Natural killer cell treated with Interleukin-12 subunit alpha and Interleukin-12 subunit beta and Interleukin-15 and Interleukin-18, amount 100 ng/mL, for 72 hours (primary cell): Measurements from ENCODE around the gene ZNF407. TPM values are rescaled to one million over a fixed set of nuclear protein-coding genes. Genes with fewer than 3 reads are reported as not detected.
A peak's percentile ranks its signal among the peaks of the same experiment; 100 is the strongest.

ENCODE experiments used
- ATAC-seq, 2 donors: fragments of 150-1000 bp; cut with Tn5 transposase in 1 of 2; sonication (Bioruptor Pico), chemical (Tn5 transposase) in 1 of 2; 2 replicates each; pipeline ENCODE4 v1.10.0; 2021
- DNase-seq: peaks from one replicate; pipeline ENCODE4 v3.0.0; 2022; ENCODE audit warnings: low spot score
- H3K27ac Mint-ChIP-seq, 2 donors: 1 replicate in 1 of 2; 2 replicates in 1 of 2; pipeline ENCODE4 v1.8.0; 2022; ENCODE audit warnings: mixed read lengths in 2 of 2, mild to moderate bottlenecking in 1 of 2, moderate library complexity in 1 of 2
- H3K27me3 Mint-ChIP-seq, 2 donors: 1 replicate in 1 of 2; 2 replicates in 1 of 2; pipeline ENCODE4 v1.8.0; 2022; ENCODE audit warnings: mixed read lengths in 2 of 2
- H3K36me3 Mint-ChIP-seq: one replicate; pipeline ENCODE4 v1.8.0; 2022; ENCODE audit warnings: mixed read lengths
- H3K4me1 Mint-ChIP-seq, 2 donors: 1 replicate in 1 of 2; 2 replicates in 1 of 2; pipeline ENCODE4 v1.8.0; 2022; ENCODE audit warnings: low read depth in 2 of 2, mixed read lengths in 2 of 2, mild to moderate bottlenecking in 1 of 2
- H3K4me3 Mint-ChIP-seq: one replicate; pipeline ENCODE4 v1.8.0; 2022; ENCODE audit warnings: mixed read lengths
- H3K9me3 Mint-ChIP-seq: 2 replicates; pipeline ENCODE4 v1.8.0; 2022; ENCODE audit warnings: mixed read lengths
- total RNA-seq, 2 donors: library from RNA; stranded (reverse); gene quantifications; one replicate each; pipeline ENCODE4 v1.2.3, GENCODE V29; 2022

Gene ZNF407
- total RNA-seq, 2 donors from 2014 or later = 21.9 to 44.6 TPM

DNA sequence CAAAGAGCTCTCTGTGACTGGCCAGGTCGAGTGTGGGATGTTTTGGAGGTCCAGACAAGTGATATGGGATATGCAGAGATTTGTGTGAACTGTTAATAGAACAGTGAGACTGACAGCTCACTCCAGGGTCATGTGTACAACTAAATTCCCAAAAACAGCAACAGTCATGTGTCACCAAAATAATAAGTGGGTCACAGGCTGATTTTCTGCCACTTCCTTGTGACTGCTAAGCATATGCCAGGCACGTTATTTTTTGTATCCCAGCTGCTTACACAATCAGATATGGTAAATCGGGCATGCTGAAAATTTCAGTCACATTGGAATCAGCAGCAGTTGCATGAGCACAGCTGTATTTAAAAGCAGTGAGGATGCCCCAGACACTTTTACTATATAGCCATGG is 412.6 kb downstream of the ZNF407 start:
- no peak overlapping the region for H3K4me3 Mint-ChIP-seq
- H3K27me3 Mint-ChIP-seq = peaks cover 0 to 14% of the 10 kb centered on the region in 2 donors
- ATAC-seq (no peak), DNase-seq (no peak)
- peaks cover 5% of the 10 kb centered on the region in 2 donors for H3K4me1 Mint-ChIP-seq
- no peaks in the 10 kb centered on the region for H3K36me3 Mint-ChIP-seq
- no peak overlapping the region for H3K27ac Mint-ChIP-seq
- no peaks in the 10 kb centered on the region for H3K9me3 Mint-ChIP-seq

DNA sequence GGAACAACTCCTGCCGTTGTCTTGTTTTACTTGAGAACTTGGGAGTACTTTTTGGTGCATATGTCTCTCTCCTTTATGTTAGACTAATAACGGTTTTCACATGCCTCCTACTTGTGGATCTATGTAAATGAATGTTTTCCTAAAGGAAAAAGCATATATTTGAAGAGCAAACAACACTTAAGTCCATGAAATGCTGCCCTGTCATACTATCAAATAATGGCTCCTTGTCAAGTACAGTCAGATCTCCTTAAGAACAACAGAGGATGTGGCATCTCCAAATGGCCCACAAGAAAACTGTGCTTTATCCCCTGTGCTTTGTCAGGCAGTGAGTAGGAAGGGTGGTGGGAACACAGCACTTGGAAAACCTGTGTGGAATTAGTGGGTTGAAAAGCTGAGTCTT is 413.0 kb downstream of the ZNF407 start:
- Mint-ChIP-seq H3K4me1 (peaks cover 5% of the 10 kb centered on the region in 2 donors), H3K4me3 (no peak overlapping the region), H3K27me3 (peaks cover 2 to 14% of the 10 kb centered on the region in 2 donors), H3K27ac (no peak overlapping the region), H3K36me3 (no peaks in the 10 kb centered on the region), H3K9me3 (no peaks in the 10 kb centered on the region)
- no peak for DNase-seq
- no peak for ATAC-seq

DNA sequence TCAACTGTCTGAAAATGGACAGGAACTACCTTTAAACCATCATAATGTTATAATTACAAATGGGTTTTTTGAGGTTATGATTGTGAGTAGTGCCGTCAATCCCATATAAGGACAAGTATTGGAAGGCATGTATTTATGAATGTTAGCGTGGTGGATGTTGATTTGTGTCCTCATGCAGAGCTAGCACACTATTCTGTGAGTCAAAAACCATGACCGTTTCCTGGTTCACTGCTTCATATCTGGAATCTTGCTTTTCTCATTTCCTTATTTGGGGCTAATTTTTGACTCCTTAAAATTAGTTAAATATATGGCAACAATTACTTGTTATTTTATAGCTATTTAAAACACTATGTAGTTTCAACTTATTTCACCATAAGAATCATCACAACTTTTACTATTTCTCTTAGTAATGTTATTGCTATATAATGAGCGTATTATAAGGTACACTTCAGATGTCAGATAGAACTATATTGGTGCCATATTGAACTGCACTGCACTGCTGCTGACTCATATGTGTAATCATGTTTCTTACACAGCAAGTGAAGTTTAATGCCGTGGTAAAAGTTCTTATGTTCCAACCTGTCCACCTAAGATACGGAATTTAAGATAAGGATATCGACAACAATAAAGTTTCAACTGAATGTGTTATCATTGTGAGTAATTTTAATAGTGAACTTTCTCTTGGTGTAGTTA is 418.5 kb downstream of the ZNF407 start:
- peaks cover 8 to 10% of the 10 kb centered on the region in 2 donors for H3K4me1 Mint-ChIP-seq
- no peaks in the 10 kb centered on the region for H3K36me3 Mint-ChIP-seq
- no peaks in the 10 kb centered on the region for H3K9me3 Mint-ChIP-seq
- H3K27ac Mint-ChIP-seq = no peak overlapping the region
- DNase-seq (no peak), ATAC-seq (no peak)
- H3K4me3 Mint-ChIP-seq = no peak overlapping the region
- H3K27me3 Mint-ChIP-seq = peaks cover 6 to 9% of the 10 kb centered on the region in 2 donors

DNA sequence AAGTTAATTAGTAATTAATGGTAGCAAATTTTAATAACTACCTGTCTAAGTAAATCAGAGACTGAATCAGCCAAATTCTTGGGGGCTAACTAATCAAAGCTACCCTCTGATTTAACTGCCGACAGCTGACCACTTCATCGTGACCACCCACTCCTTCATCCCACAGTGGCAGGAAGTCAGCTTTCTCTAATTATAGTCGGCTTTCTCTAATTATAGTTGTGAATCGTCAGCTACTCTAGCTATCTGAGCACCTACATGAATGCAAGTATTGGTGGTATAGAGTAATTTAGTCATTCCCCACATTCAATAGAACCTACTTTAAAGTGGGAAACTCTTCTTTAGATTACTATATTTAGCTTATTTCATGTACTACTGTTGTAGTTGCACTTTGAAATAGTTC is 425.8 kb downstream of the ZNF407 start:
- peaks cover 4% of the 10 kb centered on the region for H3K36me3 Mint-ChIP-seq
- no peak overlapping the region for H3K4me3 Mint-ChIP-seq
- no peak overlapping the region for H3K27ac Mint-ChIP-seq
- DNase-seq (no peak), ATAC-seq (no peak)
- no peaks in the 10 kb centered on the region for H3K9me3 Mint-ChIP-seq
- H3K4me1 Mint-ChIP-seq = peaks cover 27 to 33% of the 10 kb centered on the region in 2 donors
- peaks cover 0 to 3% of the 10 kb centered on the region in 2 donors for H3K27me3 Mint-ChIP-seq

DNA sequence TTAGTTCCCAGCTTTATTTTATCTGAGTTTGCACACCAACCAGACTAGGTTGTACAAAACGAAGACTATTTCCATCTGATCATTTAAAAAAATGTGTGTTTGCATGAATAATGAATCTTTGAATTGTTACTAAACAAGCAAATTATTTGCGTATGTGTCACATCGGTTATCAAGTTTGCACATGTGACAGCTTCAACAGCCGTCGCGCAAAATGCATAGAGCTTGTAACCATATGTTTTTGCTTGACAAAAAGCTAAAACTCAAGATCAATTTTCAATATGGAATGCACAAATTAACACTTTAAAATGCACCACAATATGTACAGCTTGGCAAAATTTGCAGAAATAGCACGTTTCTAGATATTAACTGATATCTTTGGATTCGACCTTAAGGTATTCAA is 427.2 kb downstream of the ZNF407 start:
- Mint-ChIP-seq H3K4me3 (no peak overlapping the region), H3K36me3 (peaks cover 8% of the 10 kb centered on the region), H3K27me3 (no peaks in the 10 kb centered on the region), H3K4me1 (peaks cover 34 to 36% of the 10 kb centered on the region in 2 donors), H3K27ac (no peak overlapping the region), H3K9me3 (peaks cover 5% of the 10 kb centered on the region)
- ATAC-seq (no peak), DNase-seq (no peak)

DNA sequence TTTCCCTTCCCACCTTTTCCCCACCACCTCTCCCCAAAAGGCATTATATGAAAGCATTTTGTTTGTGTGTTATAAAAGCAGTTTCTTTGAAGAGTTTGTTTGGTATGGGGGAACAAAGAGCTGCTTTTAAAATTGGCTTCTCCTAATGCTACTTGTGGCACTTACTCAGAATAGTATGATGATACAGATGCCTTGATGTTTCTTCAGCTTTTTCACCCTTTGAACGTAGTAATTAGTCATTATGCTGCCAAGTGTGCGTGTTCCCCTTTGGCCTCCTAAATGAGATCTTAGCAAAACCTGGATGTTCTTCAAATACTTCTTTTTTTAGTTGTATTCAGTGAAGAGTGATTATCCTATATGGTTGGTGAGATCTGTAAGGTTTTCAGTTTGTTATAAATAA is 427.9 kb downstream of the ZNF407 start:
- Mint-ChIP-seq H3K27me3 (no peaks in the 10 kb centered on the region), H3K9me3 (peaks cover 5% of the 10 kb centered on the region), H3K4me1 (peaks cover 39 to 42% of the 10 kb centered on the region in 2 donors), H3K27ac (peak overlapping the region in 1 of 2 donors; percentile 13), H3K4me3 (peak overlapping the region; percentile 11), H3K36me3 (peaks cover 8% of the 10 kb centered on the region)
- DNase-seq (no peak), ATAC-seq (peak in 1 of 2 donors; percentile 74)

DNA sequence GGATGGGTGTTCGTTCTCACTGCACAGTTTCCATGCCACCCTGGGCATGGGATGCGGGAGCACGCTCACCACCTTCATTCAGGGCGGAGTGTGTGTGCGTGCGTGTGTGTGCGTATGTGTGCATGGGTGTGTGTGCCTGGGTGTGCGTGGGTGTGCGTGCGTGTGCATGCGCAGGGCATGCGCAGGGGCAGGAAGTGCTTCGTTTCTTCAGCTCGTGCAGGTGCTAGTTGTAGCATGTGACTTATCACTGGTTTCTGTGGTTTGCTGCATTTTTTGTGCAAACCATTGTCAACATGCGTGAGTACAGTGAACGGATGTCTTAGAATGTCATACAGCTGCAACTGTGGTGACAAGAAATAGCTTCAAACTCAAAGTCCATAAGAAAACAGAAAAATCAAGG is 431.8 kb downstream of the ZNF407 start:
- Mint-ChIP-seq H3K4me3 (no peak overlapping the region), H3K27me3 (no peaks in the 10 kb centered on the region), H3K27ac (peak overlapping the region in 1 of 2 donors; percentile 36), H3K36me3 (peaks cover 8% of the 10 kb centered on the region), H3K4me1 (peaks cover 40 to 41% of the 10 kb centered on the region in 2 donors), H3K9me3 (peaks cover 5% of the 10 kb centered on the region)
- ATAC-seq (peak; percentile 28 to 43), DNase-seq (no peak)

DNA sequence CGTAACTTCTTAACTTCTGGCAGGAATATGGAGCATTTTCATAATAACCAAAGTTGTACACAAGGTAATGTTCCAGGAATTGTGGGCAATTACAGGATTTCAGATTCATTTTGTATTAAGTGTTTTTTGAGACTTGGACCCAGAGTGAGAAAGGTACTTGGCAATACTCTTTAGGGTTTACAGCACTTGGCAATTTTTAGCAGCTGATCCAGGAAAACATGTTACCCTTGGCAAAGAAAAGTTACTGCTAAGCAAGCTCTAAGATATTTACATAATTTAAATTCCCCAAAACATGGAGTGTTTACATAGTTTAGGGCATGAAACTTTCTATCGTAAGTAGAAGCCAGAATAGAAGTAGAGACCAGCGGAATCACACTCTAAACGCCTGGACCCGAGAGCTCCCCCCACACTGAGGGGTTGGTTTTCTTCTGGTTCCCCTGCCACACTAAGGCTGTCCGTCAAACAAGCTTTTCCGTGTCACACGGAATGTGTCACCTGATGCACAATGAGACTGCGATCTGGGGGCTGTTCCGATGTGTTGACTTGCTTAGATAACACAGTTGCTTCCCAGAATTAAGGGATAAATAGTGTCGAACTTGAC is 434.1 kb downstream of the ZNF407 start:
- H3K27ac Mint-ChIP-seq = no peak overlapping the region

DNA sequence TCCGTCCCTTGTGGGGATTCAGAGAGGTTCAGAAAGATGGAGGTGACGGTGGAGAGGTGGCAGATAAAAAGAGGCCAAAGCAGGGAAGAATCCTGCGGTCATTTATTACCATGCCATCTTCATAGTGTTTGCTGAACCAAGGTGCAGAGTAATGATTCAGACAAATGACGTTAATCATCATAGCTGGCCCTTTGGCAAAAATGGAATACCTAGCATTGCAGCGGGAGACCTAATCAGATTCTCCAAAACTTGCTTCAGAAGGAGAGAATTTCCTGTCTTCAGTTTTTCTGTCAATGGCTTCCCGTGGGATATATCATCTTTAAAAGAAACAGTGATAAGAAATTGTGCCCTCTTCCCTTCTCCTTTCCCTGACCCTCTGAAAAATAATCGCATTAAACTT is 435.8 kb downstream of the ZNF407 start:
- H3K4me3 Mint-ChIP-seq = no peak overlapping the region
- ATAC-seq (no peak), DNase-seq (no peak)
- no peaks in the 10 kb centered on the region for H3K27me3 Mint-ChIP-seq
- H3K27ac Mint-ChIP-seq = no peak overlapping the region
- H3K36me3 Mint-ChIP-seq = peaks cover 4% of the 10 kb centered on the region
- peaks cover 18 to 26% of the 10 kb centered on the region in 2 donors for H3K4me1 Mint-ChIP-seq
- peaks cover 5% of the 10 kb centered on the region for H3K9me3 Mint-ChIP-seq

More for the DNA sequence above, 434.1 kb downstream of the ZNF407 start:
- Mint-ChIP-seq H3K36me3 (peaks cover 7% of the 10 kb centered on the region), H3K27me3 (no peaks in the 10 kb centered on the region), H3K9me3 (peaks cover 5% of the 10 kb centered on the region), H3K4me3 (no peak overlapping the region), H3K4me1 (peaks cover 28 to 34% of the 10 kb centered on the region in 2 donors)
- no peak for ATAC-seq
- no peak for DNase-seq

DNA sequence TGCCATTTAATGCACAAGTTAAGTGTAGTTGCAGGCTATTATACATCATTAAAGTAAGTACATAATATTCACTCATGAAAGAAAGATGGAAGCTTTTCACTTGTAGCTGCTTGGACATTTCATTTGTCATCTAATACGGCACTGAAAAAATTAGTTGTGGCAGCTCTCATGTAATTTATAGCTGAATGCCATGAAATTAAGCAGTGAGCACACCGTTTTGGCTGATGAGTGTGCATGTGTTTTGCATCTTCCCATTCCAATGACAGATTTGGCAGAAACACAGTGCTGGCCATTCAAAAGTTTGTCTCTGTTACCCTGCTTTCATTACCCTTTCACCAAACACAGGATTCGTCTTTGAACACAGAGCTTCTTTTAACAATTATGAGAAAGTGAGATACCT is 437.3 kb downstream of the ZNF407 start:
- Mint-ChIP-seq H3K4me3 (no peak overlapping the region), H3K27me3 (no peaks in the 10 kb centered on the region), H3K9me3 (no peaks in the 10 kb centered on the region), H3K27ac (no peak overlapping the region), H3K4me1 (peaks cover 9 to 16% of the 10 kb centered on the region in 2 donors), H3K36me3 (no peaks in the 10 kb centered on the region)
- ATAC-seq = no peak
- no peak for DNase-seq

DNA sequence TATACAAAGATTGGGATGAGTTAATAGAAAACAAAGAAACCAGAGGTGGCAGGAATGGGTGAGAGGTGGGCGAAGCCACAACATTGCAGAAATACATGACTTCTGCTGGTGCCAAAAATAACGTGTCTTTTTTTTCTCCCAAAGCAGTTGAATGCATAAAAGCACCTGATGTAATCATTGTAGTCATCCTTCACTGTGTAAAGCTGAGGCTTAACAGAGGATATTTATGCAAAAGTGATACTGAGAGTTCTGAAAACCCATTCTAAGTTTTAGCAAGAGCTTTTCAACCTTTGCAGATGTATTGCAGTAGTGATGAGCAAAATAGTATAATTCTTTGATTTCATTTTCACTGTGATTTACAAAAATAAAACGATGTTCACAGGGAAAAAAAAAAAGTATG is 438.3 kb downstream of the ZNF407 start:
- H3K36me3 Mint-ChIP-seq = no peaks in the 10 kb centered on the region
- DNase-seq = no peak
- peak in 1 of 2 donors; percentile 43 for ATAC-seq
- no peak overlapping the region for H3K4me3 Mint-ChIP-seq
- no peaks in the 10 kb centered on the region for H3K9me3 Mint-ChIP-seq
- no peak overlapping the region for H3K27ac Mint-ChIP-seq
- H3K27me3 Mint-ChIP-seq = no peaks in the 10 kb centered on the region
- peaks cover under 1 to 8% of the 10 kb centered on the region in 2 donors for H3K4me1 Mint-ChIP-seq

DNA sequence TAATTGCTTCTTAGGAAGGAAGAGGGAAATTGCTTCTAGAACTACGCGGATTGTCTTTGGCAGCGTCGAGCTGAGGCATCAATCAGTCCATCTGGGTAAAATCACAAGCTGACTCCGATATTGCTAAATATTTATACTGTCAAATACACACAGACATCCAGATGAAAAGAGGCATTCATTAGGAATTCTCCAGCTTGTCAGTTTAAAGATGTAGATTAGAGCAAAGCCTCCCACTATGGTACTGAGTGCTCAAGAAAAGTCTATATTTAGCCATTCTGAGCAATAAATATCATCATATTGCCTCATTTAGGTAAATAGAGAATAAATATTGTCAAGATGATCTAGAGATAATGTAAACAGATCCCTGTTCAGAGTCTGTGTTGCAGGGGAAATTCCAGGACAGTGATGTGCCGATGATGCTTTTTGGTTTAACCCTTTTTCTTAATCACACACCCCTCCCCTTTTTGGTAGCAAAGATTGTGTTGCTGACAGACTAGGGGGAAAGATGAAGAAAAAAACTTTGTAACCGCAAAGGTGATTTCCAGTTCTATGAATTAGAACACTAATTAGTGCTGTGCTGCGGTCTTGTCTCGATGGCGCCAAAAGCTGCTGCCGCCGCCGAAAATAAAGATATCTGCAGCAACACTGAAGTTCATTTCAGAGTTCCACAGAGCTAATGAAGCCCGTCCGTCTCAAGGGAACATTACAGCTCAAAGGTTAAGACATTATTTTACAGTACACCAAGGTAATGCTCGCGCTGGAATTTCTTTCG is 439.4 kb downstream of the ZNF407 start:
- no peak overlapping the region for H3K4me3 Mint-ChIP-seq
- no peak for DNase-seq
- H3K36me3 Mint-ChIP-seq = no peaks in the 10 kb centered on the region
- H3K27ac Mint-ChIP-seq = no peak overlapping the region
- H3K27me3 Mint-ChIP-seq = no peaks in the 10 kb centered on the region
- no peak for ATAC-seq
- no peaks in the 10 kb centered on the region for H3K9me3 Mint-ChIP-seq
- peaks cover 4 to 10% of the 10 kb centered on the region in 2 donors for H3K4me1 Mint-ChIP-seq

DNA sequence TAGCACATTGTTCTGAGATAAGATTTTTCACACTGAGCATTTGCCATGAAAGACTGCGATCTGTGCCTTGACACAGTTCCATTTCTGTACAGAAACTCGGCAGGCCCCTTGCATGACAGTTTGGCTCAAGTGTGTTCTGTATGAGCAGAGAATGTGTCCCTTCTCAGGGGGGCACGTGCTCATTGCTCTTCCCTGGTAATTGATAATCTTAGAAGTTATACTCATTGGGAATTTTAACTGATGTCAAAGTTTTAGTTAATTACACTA is 440.0 kb downstream of the ZNF407 start:
- H3K9me3 Mint-ChIP-seq = no peaks in the 10 kb centered on the region
- H3K36me3 Mint-ChIP-seq = no peaks in the 10 kb centered on the region
- no peak overlapping the region for H3K27ac Mint-ChIP-seq
- ATAC-seq (no peak), DNase-seq (no peak)
- H3K27me3 Mint-ChIP-seq = no peaks in the 10 kb centered on the region
- peaks cover 4 to 7% of the 10 kb centered on the region in 2 donors for H3K4me1 Mint-ChIP-seq
- no peak overlapping the region for H3K4me3 Mint-ChIP-seq

DNA sequence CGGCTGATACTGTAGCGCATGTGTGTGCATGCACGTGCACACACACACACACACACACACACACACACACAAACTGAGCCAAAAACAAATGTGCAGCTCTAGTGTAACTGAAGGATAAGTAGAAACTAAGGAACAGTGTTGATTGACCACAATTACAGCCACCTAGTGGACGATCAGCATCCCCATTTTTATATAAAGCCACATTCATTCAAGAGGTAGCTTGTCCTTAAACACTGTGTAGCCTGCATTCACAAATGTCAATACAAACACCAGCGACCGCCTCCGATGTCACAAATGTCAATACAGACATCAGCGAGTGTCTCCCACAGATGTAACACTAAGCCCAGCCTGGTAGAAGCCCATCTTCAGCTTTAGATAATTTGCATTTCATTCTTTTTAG is 443.9 kb downstream of the ZNF407 start:
- ATAC-seq (no peak), DNase-seq (no peak)
- H3K4me1 Mint-ChIP-seq = peaks cover 3 to 4% of the 10 kb centered on the region in 2 donors
- no peaks in the 10 kb centered on the region for H3K9me3 Mint-ChIP-seq
- H3K4me3 Mint-ChIP-seq = no peak overlapping the region
- peak overlapping the region in 1 of 2 donors; percentile 76 for H3K27ac Mint-ChIP-seq
- H3K27me3 Mint-ChIP-seq = no peaks in the 10 kb centered on the region
- no peaks in the 10 kb centered on the region for H3K36me3 Mint-ChIP-seq
